Osteoblast (primary cell): ENCODE measurements around the gene CELA1. TPM values are rescaled to one million over a fixed set of nuclear protein-coding genes. Genes with fewer than 3 reads are reported as not detected.

ENCODE experiments used
- DNase-seq: peaks from one replicate; pipeline ENCODE4 v3.0.0; 2011; ENCODE audit warnings: low spot score, mixed read lengths; ENCODE audit not compliant: insufficient read length; ENCODE audit errors: missing footprints
- H2AFZ ChIP-seq: 2 replicates; pipeline ENCODE4 v1.6.0; 2011; ENCODE audit warnings: mild to moderate bottlenecking, low read length
- H3K27ac ChIP-seq: 2 replicates; pipeline ENCODE4 v1.5.1; 2011; ENCODE audit warnings: mild to moderate bottlenecking, low read depth, low read length, moderate library complexity
- H3K27me3 ChIP-seq: 2 replicates; pipeline ENCODE4 v1.6.0; 2012; ENCODE audit warnings: mild to moderate bottlenecking, control low read depth, inconsistent platforms, low read length, moderate library complexity; ENCODE audit not compliant: insufficient read depth
- H3K36me3 ChIP-seq: 2 replicates; pipeline ENCODE4 v1.5.1; 2011; ENCODE audit warnings: mild to moderate bottlenecking, low read length, control low read depth, moderate library complexity; ENCODE audit not compliant: insufficient read depth
- H3K4me1 ChIP-seq: 2 replicates; pipeline ENCODE4 v1.5.1; 2011; ENCODE audit warnings: mild to moderate bottlenecking, low read length, control low read depth, moderate library complexity; ENCODE audit not compliant: insufficient read depth
- H3K4me2 ChIP-seq: 2 replicates; pipeline ENCODE4 v1.6.0; 2011; ENCODE audit warnings: mild to moderate bottlenecking, low read length; ENCODE audit not compliant: insufficient read depth
- H3K4me3 ChIP-seq: fragments of 200-600 bp; sonication (generic); 3 replicates; pipeline ENCODE4 v1.5.1; 2012; ENCODE audit warnings: mild to moderate bottlenecking, low read length, inconsistent platforms; ENCODE audit not compliant: insufficient read depth
- H3K79me2 ChIP-seq: 2 replicates; pipeline ENCODE4 v1.6.0; 2012; ENCODE audit warnings: mild to moderate bottlenecking, low read length, control low read depth, inconsistent platforms; ENCODE audit not compliant: insufficient read depth
- H3K9me3 ChIP-seq: 2 replicates; pipeline ENCODE4 v1.5.1; 2011; ENCODE audit warnings: low read depth, low read length, control low read depth
- H4K20me1 ChIP-seq: 2 replicates; pipeline ENCODE4 v1.6.0; 2012; ENCODE audit warnings: mild to moderate bottlenecking, low read length, control low read depth; ENCODE audit not compliant: insufficient read depth
- CTCF ChIP-seq: IDR thresholded peaks from 2 replicates; pipeline ENCODE4 v1.5.1; 2011; ENCODE audit warnings: mild to moderate bottlenecking, low read depth, low read length, moderate library complexity; ENCODE audit errors: extremely low read depth
- total RNA-seq: library from RNA; depleted of rRNA; stranded (reverse); fragments of >200 nt; gene quantifications from 2 replicates; pipeline ENCODE4 v1.2.3, GENCODE V29; 2012

The CELA1 gene
- total RNA-seq, 1 donor, result not detected

DNA sequence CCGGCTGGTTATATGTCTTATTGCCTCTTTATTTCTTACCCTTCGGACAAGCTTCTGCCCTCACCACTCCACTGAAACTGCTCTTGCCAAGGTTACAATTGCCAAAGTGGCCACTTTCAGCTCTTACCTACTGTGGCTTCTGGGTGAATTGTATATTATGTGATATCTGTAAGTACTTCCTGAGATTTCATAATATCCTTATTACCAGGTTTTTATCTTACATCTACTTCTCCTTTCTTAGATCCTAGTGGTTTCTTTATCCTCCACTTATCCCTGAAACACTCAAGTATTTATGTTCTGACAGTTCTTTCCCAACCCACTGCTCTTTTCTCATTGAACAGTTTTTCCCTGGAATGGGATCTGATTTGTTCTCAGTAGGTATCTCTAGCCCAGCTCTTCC, 10.5 kb downstream of the CELA1 start:
- Histone ChIP-seq H3K4me2 (no peak overlapping the region), H3K27ac (no peak overlapping the region), H2AFZ (no peak overlapping the region), H3K79me2 (no peaks in the 10 kb centered on the region), H3K36me3 (no peaks in the 10 kb centered on the region), H3K4me1 (peaks cover 1% of the 10 kb centered on the region), H3K27me3 (no peaks in the 10 kb centered on the region), H3K9me3 (no peaks in the 10 kb centered on the region), H3K4me3 (no peak overlapping the region), H4K20me1 (no peaks in the 10 kb centered on the region)
- peak; percentile 35 for DNase-seq
- TF ChIP-seq CTCF, result no peak

DNA sequence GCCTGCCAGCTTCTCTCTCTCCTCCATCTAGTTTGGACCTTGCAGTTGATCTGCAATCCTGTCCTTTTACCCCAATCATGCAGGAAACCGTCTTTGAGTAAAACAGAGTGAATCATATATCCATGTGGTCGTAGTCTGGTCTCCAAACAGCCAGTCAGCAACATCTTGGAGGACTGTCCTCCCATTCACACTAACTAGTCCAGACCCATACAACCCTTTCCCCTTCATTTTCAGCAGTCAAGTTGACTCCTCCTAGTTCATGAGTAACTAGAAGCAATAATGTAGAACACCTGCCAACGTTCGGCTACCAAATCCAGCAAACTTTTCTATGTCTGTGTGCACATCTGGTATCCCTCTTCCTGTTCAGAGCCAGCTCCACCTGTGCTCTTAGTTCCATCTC, 11.7 kb downstream of the CELA1 start:
- H3K27me3 ChIP-seq, result no peaks in the 10 kb centered on the region
- no peak overlapping the region for H3K4me2 ChIP-seq
- TF ChIP-seq CTCF, result no peak
- peak overlapping the region; percentile 80 for H2AFZ ChIP-seq
- H3K36me3 ChIP-seq, result no peaks in the 10 kb centered on the region
- peaks cover 4% of the 10 kb centered on the region for H3K4me1 ChIP-seq
- H4K20me1 ChIP-seq, result no peaks in the 10 kb centered on the region
- H3K9me3 ChIP-seq, result no peaks in the 10 kb centered on the region
- H3K27ac ChIP-seq, result no peak overlapping the region
- no peak overlapping the region for H3K4me3 ChIP-seq
- no peaks in the 10 kb centered on the region for H3K79me2 ChIP-seq
- DNase-seq, result no peak

DNA sequence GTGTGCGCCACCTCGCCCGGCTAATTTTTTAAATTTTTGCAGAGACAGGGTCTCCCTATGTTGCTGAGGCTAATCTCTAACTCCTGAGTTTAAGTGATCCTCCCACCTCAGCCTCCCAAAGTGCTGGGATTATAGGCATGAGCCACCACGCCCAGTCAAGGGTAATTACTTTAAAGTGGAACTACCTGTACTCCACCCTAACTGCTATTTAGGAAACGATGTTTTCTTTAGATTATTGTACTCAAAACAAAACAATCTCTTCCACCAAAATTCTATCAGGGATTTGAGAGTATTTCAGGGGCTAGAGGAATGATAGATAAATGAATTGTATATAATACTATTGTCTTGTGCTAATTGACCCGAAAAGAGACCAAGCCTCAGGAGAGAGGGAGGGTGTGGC, 12.9 kb downstream of the CELA1 start:
- Histone ChIP-seq H3K27ac (no peak overlapping the region), H2AFZ (no peak overlapping the region), H3K36me3 (no peaks in the 10 kb centered on the region), H3K4me1 (peaks cover 4% of the 10 kb centered on the region), H3K27me3 (no peaks in the 10 kb centered on the region), H3K9me3 (no peaks in the 10 kb centered on the region), H3K79me2 (no peaks in the 10 kb centered on the region), H3K4me3 (no peak overlapping the region), H3K4me2 (no peak overlapping the region), H4K20me1 (no peaks in the 10 kb centered on the region)
- DNase-seq, result no peak
- no peak for TF ChIP-seq CTCF

- H3K36me3 ChIP-seq, result no peaks in the 10 kb centered on the region
- peak; percentile 43 for DNase-seq
- no peak overlapping the region for H3K4me2 ChIP-seq
- H3K79me2 ChIP-seq, result no peaks in the 10 kb centered on the region
- no peaks in the 10 kb centered on the region for H3K9me3 ChIP-seq
- peak overlapping the region; percentile 58 for H2AFZ ChIP-seq
- no peaks in the 10 kb centered on the region for H3K27me3 ChIP-seq
- TF ChIP-seq CTCF, result no peak
- no peak overlapping the region for H3K4me3 ChIP-seq
- H3K27ac ChIP-seq, result peak overlapping the region; percentile 2
- peaks cover 19% of the 10 kb centered on the region for H3K4me1 ChIP-seq
- no peaks in the 10 kb centered on the region for H4K20me1 ChIP-seq
Measured at GRCh38 chr12:51330186-51330585, 16.3 kb downstream of the CELA1 start.
